K562 (cell line): ENCODE measurements around the gene CEMIP. TPM values are rescaled to one million over a fixed set of nuclear protein-coding genes. Genes with fewer than 3 reads are reported as not detected.

Experiments used
- ATF6 ChIP-seq: sonication (generic); formaldehyde crosslinking; IDR thresholded peaks from 2 replicates; pipeline ENCODE4 v1.4.0; 2020; ENCODE audit warnings: mild to moderate bottlenecking, missing genetic modification reagents
- DACH1 ChIP-seq: fragments of 450-650 bp; IDR thresholded peaks from 2 replicates; pipeline ENCODE4 v1.6.1; 2018; ENCODE audit not compliant: partially characterized antibody
- ESRRA ChIP-seq: fragments of 450-650 bp; IDR thresholded peaks from 2 replicates; pipeline ENCODE4 v1.6.1; 2014; ENCODE audit warnings: low read depth, mild to moderate bottlenecking, moderate library complexity, borderline replicate concordance
- FOS ChIP-seq: IDR thresholded peaks from 3 replicates; pipeline ENCODE4 v1.6.1; 2011; ENCODE audit not compliant: insufficient read length; ENCODE audit errors: extremely low read depth
- GABPA ChIP-seq: fragments of 200-800 bp; sonication (Bioruptor generic); conservative IDR thresholded peaks from 2 replicates; pipeline ENCODE4 v1.6.1; 2016; ENCODE audit warnings: low read depth, missing genetic modification characterization, missing compliant biosample characterization
- GTF2A2 ChIP-seq: IDR thresholded peaks from 2 replicates; pipeline ENCODE4 v1.6.1; 2016; ENCODE audit warnings: mild to moderate bottlenecking, missing genetic modification characterization, missing compliant biosample characterization
- KLF6 ChIP-seq: fragments of 250-450 bp; sonication (Bioruptor Pico); IDR thresholded peaks from 2 replicates; pipeline ENCODE4 v1.4.0; 2020; ENCODE audit warnings: mild to moderate bottlenecking, moderate library complexity, borderline replicate concordance
- MCM3 ChIP-seq: fragments of 450-650 bp; IDR thresholded peaks from 2 replicates; pipeline ENCODE4 v1.6.1; 2016
- MECOM ChIP-seq: fragments of 250-450 bp; sonication (Bioruptor Pico); IDR thresholded peaks from 2 replicates; pipeline ENCODE4 v1.8.0; 2022; ENCODE audit warnings: inconsistent platforms
- RBM22 ChIP-seq: fragments of 200-400 bp; formaldehyde crosslinking; IDR thresholded peaks from 2 replicates; pipeline ENCODE4 v1.6.1; 2018; ENCODE audit warnings: low read length, low read depth; ENCODE audit not compliant: poor library complexity, severe bottlenecking
- TEAD1 ChIP-seq, 2 experiments: fragments of 450-650 bp in 1 of 2; sonication (generic) in 1 of 2; formaldehyde crosslinking; IDR thresholded peaks; 2 replicates each; pipeline versions ENCODE4 v1.4.0 to v1.8.0; 2020 to 2022; ENCODE audit warnings: mild to moderate bottlenecking in 2 of 2, missing genetic modification reagents in 1 of 2
- XRCC3 ChIP-seq: fragments of 450-650 bp; IDR thresholded peaks from 2 replicates; pipeline ENCODE4 v1.6.1; 2017; ENCODE audit warnings: mild to moderate bottlenecking, moderate library complexity
- ZFP30 ChIP-seq: fragments of 250-450 bp; sonication (Bioruptor Pico); IDR thresholded peaks from 2 replicates; pipeline ENCODE4 v1.8.0; 2022; ENCODE audit warnings: moderate library complexity, mild to moderate bottlenecking, inconsistent platforms, borderline replicate concordance
- ZKSCAN1 ChIP-seq: fragments of 150-350 bp; IDR thresholded peaks from 2 replicates; pipeline ENCODE4 v1.6.1; 2016; ENCODE audit warnings: low read depth, low read length
- ZKSCAN8 ChIP-seq: fragments of 200-800 bp; sonication (Bioruptor generic); IDR thresholded peaks from 2 replicates; pipeline ENCODE4 v1.6.1; 2016; ENCODE audit warnings: missing genetic modification characterization, missing compliant biosample characterization
- ZNF197 ChIP-seq: fragments of 200-800 bp; sonication (Bioruptor generic); IDR thresholded peaks from 2 replicates; pipeline ENCODE4 v1.6.1; 2016; ENCODE audit warnings: low read depth, missing genetic modification characterization, missing compliant biosample characterization
- ZNF217 ChIP-seq: sonication (generic); formaldehyde crosslinking; IDR thresholded peaks from 2 replicates; pipeline ENCODE4 v1.8.0; 2022; ENCODE audit warnings: mild to moderate bottlenecking, missing genetic modification reagents
- ZNF282 ChIP-seq: sonication (generic); formaldehyde crosslinking; IDR thresholded peaks from 2 replicates; pipeline ENCODE4 v1.8.1; 2023; ENCODE audit warnings: missing genetic modification reagents
- ZNF584 ChIP-seq: fragments of 200-800 bp; sonication (Bioruptor generic); IDR thresholded peaks from 2 replicates; pipeline ENCODE4 v1.6.1; 2016; ENCODE audit warnings: low read depth, mild to moderate bottlenecking, missing genetic modification characterization, missing compliant biosample characterization
- ZNF644 ChIP-seq: fragments of 200-800 bp; sonication (Bioruptor generic); IDR thresholded peaks from 2 replicates; pipeline ENCODE4 v1.6.1; 2016; ENCODE audit warnings: low read depth, missing genetic modification characterization, missing compliant biosample characterization
- ZNF830 ChIP-seq: fragments of 250-450 bp; sonication (Bioruptor Pico); IDR thresholded peaks from 2 replicates; pipeline ENCODE4 v1.5.0; 2021; ENCODE audit warnings: mild to moderate bottlenecking
- polyA plus RNA-seq, 8 experiments: library from polyadenylated mRNA; depleted of rRNA in 4 of 8; stranded (reverse) in 5 of 8; unstranded in 3 of 8; fragments of >200 nt; fragmentation: Nextera tagmentation in 2 of 8; fragmentation: Illumina TruSeq in 1 of 8; extraction: Ambion mirVana in 2 of 8; extraction: Trizol in 1 of 8; gene quantifications; 2 replicates each; pipeline versions ENCODE4 v1.2.1 to v1.2.3, GENCODE V29; 2011 to 2014; ENCODE audit warnings: inconsistent platforms in 1 of 8, missing spikeins in 1 of 8
- total RNA-seq, 7 experiments: library from RNA; depleted of rRNA in 6 of 7; stranded (reverse); fragments of >200 nt in 6 of 7; fragmentation: Illumina TruSeq in 2 of 7; extraction: Trizol in 2 of 7; gene quantifications; 2 replicates each; pipeline versions ENCODE4 v1.2.1 to v1.2.3, GENCODE V29; 2011 to 2021; ENCODE audit warnings: low replicate concordance in 1 of 7
- TF ChIP-seq, protein P1 (sequence below), 2 experiments: fragments of 450-650 bp in 1 of 2; IDR thresholded peaks; 2 replicates each; pipeline ENCODE4 v1.6.1; 2011 to 2017; ENCODE audit warnings: low read depth in 2 of 2, antibody characterized with exemption in 1 of 2, borderline replicate concordance in 1 of 2, low read length in 1 of 2, mild to moderate bottlenecking in 1 of 2, mixed read lengths in 1 of 2; ENCODE audit not compliant: control insufficient read depth in 1 of 2

CEMIP gene
- total and polyA plus RNA-seq, 9 of the 15 experiments (the other 6 are each of a cell fraction or from before 2014, with no cell fraction given) = 0.33 TPM; not detected in 8

- TF ChIP-seq, protein P1, sequence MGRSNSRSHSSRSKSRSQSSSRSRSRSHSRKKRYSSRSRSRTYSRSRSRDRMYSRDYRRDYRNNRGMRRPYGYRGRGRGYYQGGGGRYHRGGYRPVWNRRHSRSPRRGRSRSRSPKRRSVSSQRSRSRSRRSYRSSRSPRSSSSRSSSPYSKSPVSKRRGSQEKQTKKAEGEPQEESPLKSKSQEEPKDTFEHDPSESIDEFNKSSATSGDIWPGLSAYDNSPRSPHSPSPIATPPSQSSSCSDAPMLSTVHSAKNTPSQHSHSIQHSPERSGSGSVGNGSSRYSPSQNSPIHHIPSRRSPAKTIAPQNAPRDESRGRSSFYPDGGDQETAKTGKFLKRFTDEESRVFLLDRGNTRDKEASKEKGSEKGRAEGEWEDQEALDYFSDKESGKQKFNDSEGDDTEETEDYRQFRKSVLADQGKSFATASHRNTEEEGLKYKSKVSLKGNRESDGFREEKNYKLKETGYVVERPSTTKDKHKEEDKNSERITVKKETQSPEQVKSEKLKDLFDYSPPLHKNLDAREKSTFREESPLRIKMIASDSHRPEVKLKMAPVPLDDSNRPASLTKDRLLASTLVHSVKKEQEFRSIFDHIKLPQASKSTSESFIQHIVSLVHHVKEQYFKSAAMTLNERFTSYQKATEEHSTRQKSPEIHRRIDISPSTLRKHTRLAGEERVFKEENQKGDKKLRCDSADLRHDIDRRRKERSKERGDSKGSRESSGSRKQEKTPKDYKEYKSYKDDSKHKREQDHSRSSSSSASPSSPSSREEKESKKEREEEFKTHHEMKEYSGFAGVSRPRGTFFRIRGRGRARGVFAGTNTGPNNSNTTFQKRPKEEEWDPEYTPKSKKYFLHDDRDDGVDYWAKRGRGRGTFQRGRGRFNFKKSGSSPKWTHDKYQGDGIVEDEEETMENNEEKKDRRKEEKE (IDR thresholded peaks at IDR 0.05; ENCODE audit: borderline replicate concordance in 1 of 2, control insufficient read depth in 1 of 2, low read depth in 2 of 2, low read length in 1 of 2) = no peak
- TF ChIP-seq MECOM (CRISPR knock-in tag) (no peak), ATF6 (CRISPR knock-in tag) (no peak), ZKSCAN1 (no peak), TEAD1 (CRISPR knock-in tag; IDR thresholded peaks at IDR 0.05) (peak in 1 of 2 experiments; percentile 75; a peak in 1 of 4 replicates), KLF6 (CRISPR knock-in tag) (peak; percentile 80; the same call in 1 of the 2 replicates), ZNF197 (CRISPR knock-in tag) (0 out of 2 replicates have a peak, but pooled peaks have one; percentile 70), ZNF584 (CRISPR knock-in tag) (peak; percentile 93), MCM3 (no peak), GABPA (0 out of 2 replicates have a peak, but pooled peaks have one; percentile 26), ZNF217 (no peak), ESRRA (peak; percentile 80; the same call in 1 of the 2 replicates), ZNF282 (CRISPR knock-in tag) (no peak), DACH1 (no peak), ZNF830 (CRISPR knock-in tag) (no peak), FOS (no peak), GTF2A2 (tag) (peak; percentile 80; the same call in 1 of the 2 replicates), ZNF644 (tag) (peak; percentile 76; the same call in 1 of the 2 replicates), XRCC3 (no peak), ZFP30 (CRISPR knock-in tag) (no peak), RBM22 (no peak), ZKSCAN8 (CRISPR knock-in tag) (peak; percentile 78)
Observed at GRCh38 chr15:80769829-80770705, 9.1 kb upstream of the CEMIP start (continued).
